ENCODE measurements around the gene CENPU.
"Not testable (repeated sequence)": the region's sequence is repeated elsewhere in the genome, so short reads cannot be mapped to it uniquely, and the experiment has no call there.

The CENPU gene, protein sequence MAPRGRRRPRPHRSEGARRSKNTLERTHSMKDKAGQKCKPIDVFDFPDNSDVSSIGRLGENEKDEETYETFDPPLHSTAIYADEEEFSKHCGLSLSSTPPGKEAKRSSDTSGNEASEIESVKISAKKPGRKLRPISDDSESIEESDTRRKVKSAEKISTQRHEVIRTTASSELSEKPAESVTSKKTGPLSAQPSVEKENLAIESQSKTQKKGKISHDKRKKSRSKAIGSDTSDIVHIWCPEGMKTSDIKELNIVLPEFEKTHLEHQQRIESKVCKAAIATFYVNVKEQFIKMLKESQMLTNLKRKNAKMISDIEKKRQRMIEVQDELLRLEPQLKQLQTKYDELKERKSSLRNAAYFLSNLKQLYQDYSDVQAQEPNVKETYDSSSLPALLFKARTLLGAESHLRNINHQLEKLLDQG

DNA sequence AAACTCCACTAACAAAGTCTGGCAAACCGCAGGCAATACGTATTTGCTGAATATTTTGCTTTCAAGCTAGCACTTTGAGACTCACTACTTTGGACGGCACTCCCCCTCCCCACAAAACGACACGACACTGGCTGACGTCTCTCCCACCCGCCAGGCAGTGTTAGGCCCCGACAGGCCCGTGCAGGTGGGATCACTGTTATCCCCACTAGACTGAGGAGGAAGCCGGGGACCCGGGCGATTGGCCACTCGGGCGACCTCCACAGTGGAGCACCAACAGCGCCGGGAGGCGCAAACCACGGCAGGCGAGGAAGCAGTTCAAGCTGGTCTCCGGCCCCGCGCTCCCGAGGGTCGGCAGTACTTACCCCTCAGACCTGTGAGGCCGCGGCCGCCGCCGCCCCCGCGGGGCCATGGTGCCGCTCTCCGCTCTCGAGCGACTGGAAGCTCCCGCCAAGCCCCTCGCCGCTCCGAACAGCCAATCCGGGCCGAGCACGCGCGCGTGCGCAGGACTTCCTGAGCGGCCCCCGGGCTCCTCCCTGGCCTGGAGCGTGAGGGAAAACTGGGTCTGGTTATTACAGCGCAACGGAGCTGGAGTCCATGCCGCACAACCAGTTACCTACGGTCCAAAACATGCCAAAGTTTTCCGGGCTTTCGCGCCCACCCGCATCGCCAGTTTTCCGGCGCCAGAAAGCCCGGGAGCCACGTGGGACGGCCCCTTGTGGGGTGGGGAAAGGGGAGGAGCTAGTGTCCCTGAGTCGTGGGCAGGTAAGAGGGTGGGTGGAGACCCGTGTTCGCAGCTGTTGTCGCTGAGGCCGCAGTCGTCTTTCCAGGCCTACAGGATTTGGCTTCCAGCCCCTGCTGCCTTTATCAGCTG, at the start of gene CENPU:
TSS of gene CENPU (minus strand) at position 443 of the 871 bp plus-strand sequence. CDS start at position 409, 34 bp downstream.
- DNase-seq (ENCODE audit: low spot score) = peak; percentile 100

DNA sequence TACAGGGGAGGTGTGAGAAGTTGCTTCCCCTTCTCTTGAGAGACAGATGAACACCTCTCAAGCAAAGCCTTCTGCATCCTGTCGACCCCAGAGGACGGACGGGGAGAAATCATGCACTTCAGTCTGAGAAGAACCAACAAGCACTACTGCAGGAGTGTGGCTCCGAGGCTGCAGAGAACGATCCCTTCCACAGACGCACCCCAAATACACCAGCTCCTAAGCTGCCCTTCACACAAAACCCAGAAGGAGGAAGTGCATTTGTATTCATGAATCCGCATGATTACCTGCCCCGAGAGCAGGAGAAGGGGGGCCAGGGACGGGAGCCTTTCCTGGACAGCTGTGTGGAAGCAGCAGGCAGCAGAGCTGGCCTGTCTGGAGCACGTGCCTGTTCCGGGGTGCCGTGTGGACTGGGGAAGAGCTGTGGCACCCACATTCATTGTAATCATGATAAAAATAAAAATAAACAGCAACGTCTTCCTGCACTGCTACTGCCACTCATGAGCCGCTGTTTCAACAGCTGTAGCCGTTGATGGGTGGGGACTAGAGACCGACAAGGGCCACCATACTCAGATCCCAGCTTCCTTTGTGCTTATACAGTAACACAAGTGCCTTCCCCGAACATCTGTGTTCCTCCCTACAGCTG, 49.0 kb upstream of the CENPU start:
- DNase-seq (ENCODE audit: low spot score) = no peak

DNA sequence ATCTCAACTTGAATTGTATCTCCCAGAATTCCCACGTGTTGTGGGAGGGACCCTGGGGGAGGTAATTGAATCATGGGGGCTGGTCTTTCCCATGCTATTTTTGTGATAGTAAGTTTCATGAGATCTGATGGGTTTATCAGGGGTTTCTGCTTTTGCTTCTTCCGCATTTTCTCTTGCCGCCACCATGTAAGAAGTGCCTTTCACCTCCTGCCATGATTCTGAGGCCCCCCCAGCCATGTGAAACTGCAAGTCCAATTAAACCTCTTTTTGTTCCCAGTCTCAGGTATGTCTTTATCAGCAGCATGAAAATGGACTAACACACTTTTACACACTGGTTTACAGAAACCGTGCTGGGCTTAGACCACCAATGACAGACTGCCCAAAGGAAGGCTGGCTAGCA, 45.3 kb upstream of the CENPU start:
- not testable (repeated sequence) for DNase-seq (ENCODE audit: low spot score)

DNA sequence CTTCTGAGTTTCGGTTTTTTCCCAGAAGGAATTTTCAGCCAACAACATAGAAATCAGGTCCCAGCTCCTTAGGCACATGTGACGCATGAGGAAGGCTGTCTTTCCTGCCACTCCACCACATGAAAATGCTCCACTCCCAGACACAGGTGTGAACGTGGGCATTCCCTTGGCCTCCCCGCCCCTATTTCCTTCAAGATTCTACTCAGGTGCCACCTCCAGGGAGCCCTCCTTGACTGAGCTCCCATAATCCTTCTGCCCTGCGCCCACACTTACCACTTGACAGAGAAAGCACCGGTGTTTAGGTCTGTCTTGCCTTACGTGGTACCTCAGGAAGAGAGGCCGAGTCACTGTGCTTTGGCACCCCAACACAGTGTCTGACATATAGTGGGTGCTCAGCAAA, 44.4 kb upstream of the CENPU start:
- no peak for DNase-seq (ENCODE audit: low spot score)

DNA sequence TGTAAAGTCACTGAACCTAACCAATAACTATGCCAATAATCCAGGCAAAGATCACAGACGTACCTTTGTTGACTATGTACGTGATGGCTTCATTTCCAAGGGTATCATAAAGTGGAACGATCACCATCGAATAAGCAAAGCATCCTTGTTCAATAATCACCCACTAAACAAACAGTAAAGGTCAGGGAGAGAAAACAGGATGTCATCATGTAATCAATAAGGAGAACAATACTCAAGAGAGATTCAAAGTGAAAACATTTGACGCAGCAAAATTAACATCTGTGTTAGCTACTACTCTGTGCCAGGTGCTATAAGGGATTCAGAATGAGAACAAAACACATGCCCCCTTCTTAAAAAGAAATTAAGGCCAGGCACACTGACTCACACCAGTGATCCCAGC, 42.9 kb upstream of the CENPU start:
- no peak for DNase-seq (ENCODE audit: low spot score)

DNA sequence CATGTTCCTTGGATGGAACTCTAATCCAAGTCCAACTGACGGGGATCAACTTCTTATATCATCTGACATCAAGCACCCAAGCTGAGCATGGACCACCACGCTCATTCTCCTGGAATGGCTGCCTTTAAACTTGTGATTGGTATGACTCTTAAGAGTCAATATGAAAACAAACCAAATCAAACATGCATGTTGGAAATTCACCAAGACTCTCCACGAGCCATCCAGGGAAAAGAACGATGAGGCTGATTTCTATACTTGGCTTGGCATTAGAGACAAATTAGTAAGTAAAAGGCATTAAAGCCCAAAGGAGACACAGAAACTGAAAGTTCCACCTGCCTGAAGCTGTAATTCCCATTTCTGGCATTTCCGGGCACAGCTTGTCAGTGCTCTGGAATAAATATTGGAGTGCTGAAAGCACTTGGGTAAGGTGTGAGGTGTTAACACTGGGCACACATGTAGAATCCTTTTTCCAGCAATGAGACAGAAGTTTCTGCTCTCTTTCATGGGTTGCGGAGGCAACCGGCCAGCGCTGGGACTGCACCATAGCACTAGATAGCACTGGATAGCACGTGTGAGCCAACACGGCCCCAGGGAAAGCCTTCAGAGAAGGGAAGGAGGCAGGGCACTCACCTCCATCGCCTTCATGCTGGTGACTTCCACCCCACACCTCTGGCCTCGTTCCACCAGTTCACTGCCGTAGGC, 42.1 kb upstream of the CENPU start:
- DNase-seq (ENCODE audit: low spot score) = no peak

DNA sequence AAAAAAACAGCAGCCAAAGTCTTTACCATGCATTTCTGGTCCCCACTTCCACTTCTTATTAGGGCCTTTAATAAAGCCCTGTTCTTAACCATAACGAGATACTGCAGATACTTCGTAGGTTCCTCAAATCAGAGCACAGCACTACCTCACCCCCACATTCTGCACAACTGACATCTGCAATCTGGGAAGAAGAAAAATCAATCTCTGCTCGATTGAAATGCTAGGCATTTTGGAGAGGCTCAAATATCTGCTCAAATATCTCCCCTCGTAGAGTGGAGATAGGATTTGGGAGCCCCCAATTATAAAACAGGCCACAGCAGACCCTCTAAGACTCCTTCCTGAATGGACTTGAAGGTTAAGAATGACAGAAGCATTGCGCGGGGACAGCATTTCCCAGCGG, 40.3 kb upstream of the CENPU start:
- no peak for DNase-seq (ENCODE audit: low spot score)

DNA sequence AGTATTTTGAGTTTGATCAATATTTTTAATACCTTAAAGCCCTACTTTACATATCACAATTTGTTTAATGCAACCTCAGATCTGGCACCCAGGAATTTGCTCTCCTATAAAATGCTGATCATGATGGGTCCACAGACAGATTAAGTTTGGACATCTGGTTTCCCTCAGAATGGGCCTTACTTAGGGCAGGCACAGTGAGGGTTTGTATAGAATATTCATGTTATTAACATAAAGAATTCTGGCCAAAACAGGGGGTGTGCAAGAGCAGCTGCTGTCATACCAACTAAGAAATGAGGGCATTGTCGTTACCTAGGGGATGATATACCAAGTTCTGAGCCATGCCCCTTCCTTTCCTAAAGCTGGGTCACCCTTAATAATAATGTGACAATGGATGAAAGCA, 37.5 kb upstream of the CENPU start:
- DNase-seq (ENCODE audit: low spot score) = no peak

DNA sequence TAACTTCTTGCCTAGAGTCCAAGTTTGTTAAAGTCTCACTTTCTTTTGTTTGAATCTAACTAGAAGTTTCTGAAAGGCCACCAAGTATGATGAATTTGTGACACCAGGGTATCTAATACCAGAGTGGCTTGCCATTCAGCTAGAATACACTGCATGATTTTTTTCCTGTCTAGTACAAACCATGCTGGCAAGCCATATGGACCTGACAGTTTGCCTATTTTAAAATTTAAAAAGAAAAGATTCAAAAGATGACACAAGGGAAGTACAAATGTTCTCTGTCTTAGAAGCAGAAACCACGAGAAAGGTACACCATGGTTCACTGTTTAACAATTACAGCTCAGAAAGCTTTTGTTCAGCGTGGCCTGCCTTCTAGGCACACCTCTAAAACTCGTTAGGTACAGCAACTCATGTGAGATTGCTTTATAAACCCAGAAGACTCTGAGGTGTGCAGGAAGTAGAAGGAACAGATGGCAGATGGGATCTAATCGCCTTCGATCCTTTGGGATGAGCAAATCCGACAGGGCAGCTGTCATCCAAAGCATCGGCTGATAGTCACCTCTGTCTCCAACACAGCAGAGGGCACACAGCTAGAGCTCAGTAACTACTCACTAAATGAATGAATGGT, 35.4 kb upstream of the CENPU start:
- DNase-seq (ENCODE audit: low spot score) = no peak

DNA sequence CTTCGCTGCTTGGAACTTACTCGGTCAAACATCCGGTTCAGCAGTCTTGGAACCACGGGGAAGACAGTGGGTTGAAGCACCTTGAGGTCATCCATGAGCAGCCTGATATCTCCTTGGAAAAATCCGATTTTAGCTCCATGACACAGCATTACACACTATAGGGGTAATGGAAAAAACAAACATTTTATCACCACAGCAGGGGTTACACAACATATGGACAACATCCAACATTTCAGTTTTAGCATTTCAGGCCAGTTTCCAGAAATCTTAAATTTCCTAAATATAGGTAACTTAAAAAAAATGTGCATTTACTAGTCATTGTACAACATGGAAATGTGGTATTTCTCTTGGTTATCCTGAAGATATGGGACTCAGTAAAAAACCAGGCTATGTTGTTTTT, 34.4 kb upstream of the CENPU start:
- DNase-seq (ENCODE audit: low spot score) = no peak

DNA sequence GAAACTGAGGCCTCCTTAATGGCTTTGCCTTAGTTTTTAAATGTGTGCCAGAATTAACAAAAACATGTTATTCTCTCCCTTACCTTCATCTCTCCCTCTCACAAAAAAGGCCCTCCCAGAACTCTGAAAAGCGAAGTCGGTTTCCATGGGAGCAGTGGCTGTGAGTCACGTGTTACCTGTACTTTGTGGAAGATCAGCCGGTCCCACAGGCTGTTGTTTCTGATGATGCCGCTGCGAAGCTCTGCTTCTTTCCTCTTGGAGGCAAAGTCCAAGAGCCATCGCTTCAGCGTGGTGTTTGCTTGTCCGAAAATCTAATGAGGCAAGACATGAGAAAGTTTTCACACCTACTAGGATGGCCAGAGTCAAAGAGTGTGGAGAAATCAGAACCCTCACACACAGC, 32.5 kb upstream of the CENPU start:
- DNase-seq (ENCODE audit: low spot score) = no peak

DNA sequence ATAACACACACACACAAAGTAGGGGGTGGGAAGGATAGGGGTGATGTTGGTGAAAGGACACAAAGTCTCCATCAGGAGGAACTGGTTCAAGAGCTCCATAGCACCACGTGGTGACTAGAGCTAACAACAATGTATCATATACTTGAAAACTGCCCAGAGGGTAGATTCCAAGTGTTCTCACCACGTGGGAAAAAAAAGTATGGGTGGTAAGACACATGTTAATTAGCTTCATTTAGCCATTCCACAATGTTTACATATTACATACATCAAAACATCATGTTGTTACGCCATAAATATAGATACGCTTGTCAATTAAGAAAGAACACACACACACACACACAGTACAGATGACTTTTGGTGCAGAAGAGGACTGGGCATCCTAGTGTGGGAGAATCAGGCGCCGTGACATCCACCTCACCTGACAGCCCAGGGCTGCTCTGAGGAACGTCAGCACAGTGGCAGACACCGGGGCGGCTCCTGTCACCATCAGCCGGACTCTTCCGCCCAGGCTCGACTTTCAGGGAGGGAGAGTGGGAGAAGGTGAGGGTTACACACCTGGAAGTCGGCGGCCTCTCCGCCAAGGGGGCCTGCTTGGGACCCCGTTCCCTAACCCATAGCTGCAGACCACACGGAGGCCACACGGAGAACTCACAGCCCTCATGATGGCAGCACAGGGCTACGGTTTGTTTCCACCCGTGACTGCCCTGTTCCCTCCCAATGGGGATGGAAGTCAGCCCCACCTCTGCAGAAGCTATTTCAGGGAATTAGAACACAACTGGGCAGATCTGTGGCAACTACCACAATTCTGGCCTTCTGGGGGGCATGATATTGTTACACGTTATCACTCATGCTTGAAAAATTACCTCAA, 31.8 kb upstream of the CENPU start:
- no peak for DNase-seq (ENCODE audit: low spot score)

DNA sequence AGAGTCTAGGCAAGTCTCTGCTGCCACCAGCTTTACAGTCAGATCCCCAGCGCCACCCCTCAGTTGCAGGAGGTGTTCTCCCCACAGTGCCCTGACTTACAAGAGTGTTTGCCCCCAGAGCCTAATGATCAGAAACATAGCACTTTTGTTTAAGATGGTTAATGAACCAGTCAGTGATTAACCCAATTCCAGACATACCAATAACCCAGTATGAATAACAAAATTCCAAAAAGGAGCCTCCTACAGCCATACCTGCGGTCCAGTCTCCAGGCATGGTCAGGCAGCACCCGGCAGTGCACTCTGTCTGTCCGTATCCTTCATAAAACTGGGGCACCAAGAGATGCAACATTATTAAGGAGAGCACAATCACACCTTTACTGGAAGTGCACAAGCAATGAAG, 30.7 kb upstream of the CENPU start:
- DNase-seq (ENCODE audit: low spot score) = no peak

DNA sequence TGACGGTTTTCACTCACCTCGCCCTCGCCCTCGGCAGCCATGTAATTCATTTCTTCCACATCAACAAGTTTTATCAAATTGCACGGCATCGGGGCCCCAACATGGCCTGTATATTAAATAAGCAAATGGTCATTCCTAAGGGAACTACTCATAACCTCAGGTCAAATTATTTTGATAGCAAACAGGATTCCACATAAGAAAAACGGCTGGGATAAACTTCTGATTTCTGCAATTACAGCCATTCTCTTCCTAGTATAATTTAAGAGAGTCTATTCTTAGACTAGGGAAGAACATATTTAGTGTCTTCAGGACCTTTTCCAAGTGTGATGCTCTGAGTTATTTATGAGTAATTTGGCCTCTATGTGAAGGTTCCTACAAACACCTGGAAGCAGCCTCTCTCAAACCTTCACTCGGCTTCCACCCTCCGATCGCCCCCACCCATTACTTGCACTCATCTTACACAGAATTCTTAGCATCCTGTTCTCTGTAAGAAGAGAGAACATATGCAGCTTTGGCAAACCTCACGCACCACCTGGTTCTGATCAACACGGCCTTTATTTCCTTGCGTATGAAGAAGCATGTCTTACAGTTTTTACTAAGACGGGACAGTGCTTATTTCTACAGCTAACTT, 29.4 kb upstream of the CENPU start:
- no peak for DNase-seq (ENCODE audit: low spot score)

DNA sequence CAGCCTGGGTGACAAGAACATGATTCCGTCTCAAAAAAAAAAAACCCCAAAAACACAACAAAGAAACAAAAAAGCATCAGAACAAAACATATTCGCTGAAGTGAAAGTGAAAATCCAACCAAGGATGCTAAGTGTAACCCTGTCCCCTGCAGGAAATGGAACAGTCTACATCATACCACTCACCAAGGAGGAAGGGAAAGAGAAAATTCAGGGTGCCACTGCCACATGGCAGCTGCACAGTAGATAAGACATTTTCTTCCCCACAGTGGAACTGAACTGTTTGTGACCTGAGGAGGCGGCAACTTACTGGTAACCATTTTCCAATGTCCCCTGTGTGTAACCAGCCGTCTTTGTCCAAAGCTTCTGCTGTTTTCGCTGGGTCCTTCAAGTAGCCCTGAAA, 28.2 kb upstream of the CENPU start:
- DNase-seq (ENCODE audit: low spot score) = no peak

DNA sequence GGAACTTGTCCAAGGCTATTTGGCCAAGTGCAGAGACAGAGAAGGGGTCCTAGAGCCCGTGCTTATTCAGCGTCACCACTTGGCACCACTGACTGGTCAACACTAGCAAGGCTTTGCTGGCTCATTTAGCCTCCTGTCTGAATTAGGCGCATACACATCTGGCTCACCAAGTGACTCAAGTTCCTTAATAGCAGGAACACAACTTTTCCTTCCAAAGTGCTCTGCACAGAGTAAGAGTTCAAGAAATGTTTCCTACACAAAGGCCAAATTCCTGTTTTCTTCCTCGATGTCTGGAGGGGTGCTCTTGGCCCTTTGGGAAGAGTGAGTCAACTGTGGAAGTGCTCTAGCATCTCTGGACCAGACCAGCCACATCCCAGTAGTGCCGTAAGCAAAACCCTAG, 26.8 kb upstream of the CENPU start:
- no peak for DNase-seq (ENCODE audit: low spot score)

DNA sequence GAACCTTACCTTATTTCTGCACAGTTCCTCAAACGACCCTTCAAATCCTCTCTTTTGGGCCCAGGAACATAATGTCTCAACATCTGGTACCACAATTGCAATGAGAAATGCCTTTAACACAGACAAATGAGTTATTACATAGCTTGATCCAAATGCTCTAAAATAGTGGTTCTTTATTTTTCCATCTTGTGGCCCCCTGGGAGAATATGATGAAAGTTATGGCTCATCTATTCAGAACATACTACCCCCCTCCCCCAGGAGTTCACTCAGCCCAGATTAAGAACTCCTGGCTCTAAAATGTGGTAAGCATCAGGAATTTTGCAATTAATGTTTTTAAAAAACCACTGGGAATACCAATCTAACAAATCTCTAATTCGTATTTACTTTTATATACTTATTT, 23.9 kb upstream of the CENPU start:
- no peak for DNase-seq (ENCODE audit: low spot score)

DNA sequence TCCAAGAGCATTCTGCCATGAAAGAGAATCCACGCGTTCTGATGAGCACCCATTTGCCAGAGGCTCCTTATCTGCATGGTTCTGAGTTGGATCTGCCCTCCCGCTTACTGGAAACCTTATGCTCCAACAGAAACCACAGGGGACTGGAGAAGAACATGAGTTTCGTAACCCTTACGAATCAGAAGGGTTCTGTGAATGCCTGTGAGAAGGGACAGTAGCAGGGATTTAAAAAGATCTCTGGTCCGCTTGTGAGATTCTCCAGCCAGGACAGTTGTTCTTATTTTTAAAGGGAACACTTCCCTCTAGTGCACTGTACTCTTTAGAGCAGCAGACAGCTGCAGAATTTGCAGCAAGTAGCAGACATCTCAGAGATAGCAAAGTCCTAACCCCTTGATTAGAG, 22.5 kb upstream of the CENPU start:
- DNase-seq (ENCODE audit: low spot score) = no peak

DNA sequence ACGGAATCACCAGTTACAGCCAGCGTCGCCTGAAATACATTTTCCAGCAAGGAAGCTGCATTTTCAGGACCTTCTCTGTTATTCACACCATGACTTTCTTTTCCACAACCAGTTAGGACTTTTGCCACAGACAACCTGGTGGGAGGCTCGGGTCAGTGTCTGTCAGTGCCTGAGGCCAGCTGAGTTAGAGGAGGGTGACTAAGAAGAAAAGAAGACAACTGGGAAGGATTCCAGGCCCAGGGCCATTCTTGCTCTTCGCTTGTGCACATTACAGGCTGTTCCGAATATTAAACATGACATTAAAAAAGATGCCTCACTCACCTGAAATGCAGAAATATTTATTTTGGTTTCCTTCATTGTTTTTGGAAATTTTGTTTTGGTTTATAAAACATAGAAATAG, 21.4 kb upstream of the CENPU start:
- no peak for DNase-seq (ENCODE audit: low spot score)

All from AG08396 (cell line).